ENCODE measurements around the gene LEMD3.

- TF ChIP-seq CTCF (IDR thresholded peaks at IDR 0.05) = no peak
- TF ChIP-seq POLR2AphosphoS5 (IDR thresholded peaks at IDR 0.05; ENCODE audit: insufficient read depth in 1 of 2, low read depth in 1 of 2) = no peak
- TF ChIP-seq POLR2A (IDR thresholded peaks at IDR 0.05) = no peak
Observed at GRCh38 chr12:65252515-65252914, 83.1 kb downstream of the LEMD3 start.

Measured in vagina (tissue), 2 donors.